MCF 10A (cell line): ENCODE data around the gene AHNAK2. TPM values are rescaled to one million over a fixed set of nuclear protein-coding genes. Genes with fewer than 3 reads are reported as not detected.

ENCODE experiments used
- BruUV-seq: library from RNA; stranded (reverse); fragments of 400-500 nt; replicated peaks from 2 replicates; lab custom pipeline; 2021; lab: Mats Ljungman, UMichigan
- CTCF ChIA-PET: fragments of 300-600 bp; sonication (Branson Sonifier 250); formaldehyde crosslinking; extraction: SDS; loops from one replicate; lab custom pipeline; 2021; ENCODE audit warnings: antibody characterized with exemption, inconsistent platforms; lab: Yijun Ruan, JAX
- POLR2A ChIA-PET: fragments of 300-600, 350-650 bp; sonication (Branson Sonifier 250); formaldehyde crosslinking; extraction: SDS; loops from one replicate; lab custom pipeline; 2020; ENCODE audit warnings: antibody characterized with exemption, inconsistent platforms; lab: Yijun Ruan, JAX
- DNase-seq: peaks from one replicate; pipeline ENCODE4 v3.0.0-alpha.2; 2018; ENCODE audit not compliant: unreplicated experiment
- H3K27ac Mint-ChIP-seq: one replicate; pipeline ENCODE4 v1.8.0; 2022; ENCODE audit warnings: mild to moderate bottlenecking, low read depth, mixed read lengths; ENCODE audit not compliant: unreplicated experiment
- H3K27me3 Mint-ChIP-seq: one replicate; pipeline ENCODE4 v1.8.0; 2022; ENCODE audit warnings: mixed read lengths; ENCODE audit not compliant: insufficient read depth, unreplicated experiment
- H3K36me3 Mint-ChIP-seq: one replicate; pipeline ENCODE4 v1.8.0; 2022; ENCODE audit warnings: mild to moderate bottlenecking, moderate library complexity, mixed read lengths; ENCODE audit not compliant: insufficient read depth, unreplicated experiment
- H3K4me1 Mint-ChIP-seq: one replicate; pipeline ENCODE4 v1.8.0; 2022; ENCODE audit warnings: mixed read lengths; ENCODE audit not compliant: insufficient read depth, unreplicated experiment
- H3K4me3 Mint-ChIP-seq: one replicate; pipeline ENCODE4 v1.8.0; 2022; ENCODE audit warnings: mild to moderate bottlenecking, moderate library complexity, mixed read lengths; ENCODE audit not compliant: unreplicated experiment
- H3K9me3 Mint-ChIP-seq: one replicate; pipeline ENCODE4 v1.8.0; 2022; ENCODE audit warnings: mixed read lengths; ENCODE audit not compliant: unreplicated experiment
- CTCF ChIP-seq: fragments of 200-600 bp; IDR thresholded peaks from one replicate; pipeline ENCODE4 v1.8.0; 2022; ENCODE audit warnings: antibody characterized with exemption, mild to moderate bottlenecking; ENCODE audit not compliant: unreplicated experiment
- intact Hi-C: fragments of 100-400 bp; cut with micrococcal nuclease; formaldehyde crosslinking; loops from 2 replicates; pipeline ENCODE4 v1.14.1; 2022
- total RNA-seq: library from RNA; stranded (reverse); gene quantifications from 2 replicates; pipeline ENCODE4 v1.2.3, GENCODE V29; 2022

AHNAK2 gene
- total RNA-seq, 1 experiment from 2014 or later: 218 TPM

GRCh38 chr14:104894331-104895206 lies 83.6 kb downstream of the AHNAK2 start:
- POLR2A ChIA-PET: interaction anchor here (0.6 kb wide), 1 partner anchor 55 kb away, joined by 3 read pairs; no protein-coding TSS in a partner anchor
- Mint-ChIP-seq H3K9me3 (no peaks in the 10 kb centered on the region), H3K36me3 (peaks cover 17% of the 10 kb centered on the region), H3K27me3 (no peaks in the 10 kb centered on the region), H3K4me1 (no peaks in the 10 kb centered on the region), H3K27ac (no peak overlapping the region), H3K4me3 (no peak overlapping the region)
- no TSS peak for BruUV-seq
- CTCF ChIA-PET: interaction anchor here (0.6 to 2.4 kb wide), 6 partner anchors 122 to 1024 kb away, joined by 3 to 12 read pairs (median 4); no protein-coding TSS in a partner anchor
- intact Hi-C loops: no loop called here
- no peak for TF ChIP-seq CTCF
- no peak for DNase-seq

GRCh38 chr14:104893435-104894207 lies 84.6 kb downstream of the AHNAK2 start:
- intact Hi-C loops: no loop called here
- no peaks in the 10 kb centered on the region for H3K9me3 Mint-ChIP-seq
- ChIA-PET CTCF (interaction anchor here (1.0 to 1.1 kb wide), 3 partner anchors 123 to 197 kb away, joined by 3 to 4 read pairs (median 3); no protein-coding TSS in a partner anchor), POLR2A (interaction anchor here (0.6 to 1.7 kb wide), 3 partner anchors 10 to 171 kb away, joined by 3 to 4 read pairs (median 4); no protein-coding TSS in a partner anchor)
- no peak overlapping the region for H3K4me3 Mint-ChIP-seq
- no peaks in the 10 kb centered on the region for H3K4me1 Mint-ChIP-seq
- DNase-seq: no peak
- no peaks in the 10 kb centered on the region for H3K27me3 Mint-ChIP-seq
- H3K27ac Mint-ChIP-seq: no peak overlapping the region
- TF ChIP-seq CTCF: no peak
- BruUV-seq: no TSS peak
- H3K36me3 Mint-ChIP-seq: peaks cover 23% of the 10 kb centered on the region

GRCh38 chr14:104892531-104893434 lies 85.4 kb downstream of the AHNAK2 start:
- Mint-ChIP-seq H3K36me3 (peaks cover 23% of the 10 kb centered on the region), H3K4me3 (no peak overlapping the region), H3K4me1 (no peaks in the 10 kb centered on the region), H3K27me3 (no peaks in the 10 kb centered on the region), H3K27ac (no peak overlapping the region), H3K9me3 (no peaks in the 10 kb centered on the region)
- no peak for DNase-seq
- no peak for TF ChIP-seq CTCF
- intact Hi-C loops: no loop called here
- ChIA-PET POLR2A (interaction anchor here (0.6 to 1.7 kb wide), 3 partner anchors 9 to 172 kb away, joined by 3 to 4 read pairs (median 4); no protein-coding TSS in a partner anchor), CTCF (interaction anchor here (0.6 to 1.0 kb wide), 2 partner anchors 15 to 152 kb away, joined by 3 read pairs; no protein-coding TSS in a partner anchor)
- no TSS peak for BruUV-seq
